NCI-H345 treated with DMSO at 0.1 percent for 48 hours (cell line): Measurements from ENCODE around the gene TMEM54.

ENCODE experiments used
- DNase-seq: peaks from one replicate; lab custom pipeline; 2025; ENCODE audit not compliant: unreplicated experiment; lab: John Stamatoyannopoulos, UW

TMEM54 gene, protein sequence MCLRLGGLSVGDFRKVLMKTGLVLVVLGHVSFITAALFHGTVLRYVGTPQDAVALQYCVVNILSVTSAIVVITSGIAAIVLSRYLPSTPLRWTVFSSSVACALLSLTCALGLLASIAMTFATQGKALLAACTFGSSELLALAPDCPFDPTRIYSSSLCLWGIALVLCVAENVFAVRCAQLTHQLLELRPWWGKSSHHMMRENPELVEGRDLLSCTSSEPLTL

GRCh38 chr1:32900956-32901822 is at the start of gene TMEM54:
TSS of gene TMEM54 (minus strand) at chr1:32901389. CDS start at chr1:32901238, 151 bp downstream.
- DNase-seq = no peak

GRCh38 chr1:32949519-32949918 is 48.3 kb upstream of the TMEM54 start:
- no peak for DNase-seq

DNA sequence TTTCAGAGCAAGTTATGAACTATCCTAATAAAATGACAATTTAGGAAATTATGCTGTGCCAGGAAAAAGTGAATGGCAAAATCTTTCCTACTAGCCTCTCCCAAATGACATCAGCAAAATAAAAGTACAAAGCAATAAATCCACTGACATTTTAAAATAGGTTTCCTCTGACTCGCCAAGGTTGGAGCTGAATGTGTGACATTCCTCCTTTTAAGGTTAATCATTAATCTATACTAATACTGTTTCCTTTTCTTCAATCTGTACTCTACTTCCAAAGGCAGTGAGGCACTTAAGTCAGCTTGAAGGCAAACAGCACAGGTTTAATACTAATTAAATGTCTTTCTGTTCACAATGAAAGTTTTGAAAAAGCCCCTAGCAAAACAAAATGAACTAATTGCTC is 47.7 kb upstream of the TMEM54 start:
- no peak for DNase-seq

DNA sequence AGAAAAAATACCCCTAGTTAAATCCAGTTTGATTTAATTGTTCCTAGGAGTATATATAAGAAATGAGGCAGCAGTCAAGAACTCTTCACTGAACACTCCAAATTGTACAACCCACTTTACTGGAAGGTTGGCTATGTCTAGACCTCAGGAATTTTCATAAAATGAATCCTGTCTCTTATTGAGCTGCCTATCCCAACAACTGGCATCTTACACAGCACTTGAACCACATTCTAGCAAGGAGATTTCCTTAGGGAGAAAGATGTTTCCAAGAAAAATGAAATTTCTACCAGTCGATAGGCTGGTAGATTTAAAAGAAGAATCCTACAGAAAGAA is 47.2 kb upstream of the TMEM54 start:
- DNase-seq = no peak

DNA sequence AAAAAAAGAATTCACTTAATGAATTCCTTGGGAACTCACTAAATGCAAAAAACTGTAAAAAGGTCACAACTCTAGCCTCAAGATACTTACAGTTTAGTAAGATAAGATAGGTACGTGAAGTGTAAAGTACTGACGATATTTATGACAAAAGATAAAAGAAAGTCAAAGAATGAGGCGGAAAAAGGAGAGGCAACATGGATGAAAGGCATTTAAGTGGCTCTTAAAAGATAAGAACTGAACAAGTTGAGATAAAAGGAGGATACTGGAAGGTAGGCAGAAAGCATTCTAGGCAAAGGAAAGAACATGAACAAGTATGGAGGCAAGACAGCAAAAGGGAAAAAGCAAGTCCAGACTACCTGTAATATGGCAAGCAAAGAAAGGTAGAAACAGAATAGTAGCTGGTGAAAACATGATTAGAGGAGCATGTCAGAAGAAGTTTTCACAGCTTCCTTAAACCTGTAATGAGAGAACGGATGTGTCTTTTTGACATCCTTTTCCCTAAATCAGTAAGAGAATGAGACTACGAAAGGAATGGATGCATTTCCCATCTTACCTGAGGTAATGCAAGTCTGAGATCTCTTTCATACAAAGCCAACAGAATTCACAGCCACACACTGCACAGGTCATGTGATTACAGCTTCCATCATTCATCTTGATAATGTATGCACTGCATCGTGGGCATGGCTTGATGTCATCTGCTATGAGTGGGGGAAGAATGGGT is 46.6 kb upstream of the TMEM54 start:
- DNase-seq = no peak

DNA sequence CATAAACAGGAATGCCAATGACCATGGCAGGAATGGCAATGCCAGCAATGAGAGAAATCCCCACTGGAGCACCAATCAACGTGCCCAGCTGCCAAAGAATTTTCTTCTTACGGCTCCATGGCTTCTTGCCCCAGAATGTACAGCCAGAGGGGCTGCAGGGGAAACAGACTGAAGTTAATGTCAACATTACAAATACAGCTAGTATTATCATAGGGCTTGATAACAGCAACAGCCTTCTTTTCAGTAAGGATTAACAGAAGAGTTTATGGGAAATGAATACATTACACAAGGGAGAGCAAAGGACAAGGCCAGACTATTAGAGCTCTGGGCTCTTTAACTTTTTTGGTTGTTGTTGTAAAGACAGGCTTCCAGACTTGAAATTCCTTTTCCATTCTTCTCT is 45.2 kb upstream of the TMEM54 start:
- DNase-seq = no peak

- no peak for DNase-seq
Observed at GRCh38 chr1:32944180-32944579, 43.0 kb upstream of the TMEM54 start.

- DNase-seq = no peak
Observed at GRCh38 chr1:32939655-32940371, 38.6 kb upstream of the TMEM54 start.

DNA sequence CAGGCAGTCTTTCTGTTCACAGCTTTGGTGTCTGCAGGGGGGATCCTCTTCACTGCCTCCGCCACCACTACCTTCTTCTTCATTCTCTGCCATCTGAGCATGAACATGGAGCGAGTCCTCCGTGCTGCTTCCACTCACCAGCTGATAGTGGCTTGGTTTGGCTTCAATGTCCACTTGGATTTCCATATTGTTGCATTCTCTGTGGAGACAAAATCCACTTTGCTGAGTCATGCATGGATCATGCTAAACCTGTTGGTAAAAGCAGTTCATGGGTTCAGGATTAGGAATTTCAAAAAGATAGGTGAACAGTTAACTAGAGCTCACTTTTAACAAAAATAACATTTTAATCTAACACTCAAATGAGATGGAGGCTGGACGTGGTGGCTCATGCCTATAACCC is 35.9 kb upstream of the TMEM54 start:
- no peak for DNase-seq

DNA sequence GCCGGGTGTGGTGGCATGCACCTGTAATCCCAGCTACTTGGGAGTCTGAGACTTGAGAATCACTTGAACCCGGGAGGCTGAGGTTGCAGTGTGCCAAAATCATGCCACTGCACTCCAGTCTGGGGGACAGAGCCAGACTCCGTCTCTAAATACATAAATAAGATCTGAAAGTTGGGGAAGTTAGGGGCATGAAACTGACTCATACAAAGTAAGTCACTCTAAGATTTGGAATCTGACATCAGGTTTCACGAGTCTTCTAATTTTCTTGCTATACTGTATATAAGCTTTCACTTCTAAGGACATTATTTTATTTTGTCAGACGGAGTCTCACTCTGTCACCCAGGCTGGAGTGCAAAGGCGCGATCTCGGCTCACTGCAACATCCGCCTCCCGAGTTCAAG is 33.3 kb upstream of the TMEM54 start:
- no peak for DNase-seq

GRCh38 chr1:32933742-32934322 is 32.6 kb upstream of the TMEM54 start:
- DNase-seq = no peak

- no peak for DNase-seq
Observed at GRCh38 chr1:32931760-32932159, 30.6 kb upstream of the TMEM54 start.

GRCh38 chr1:32929366-32929765 is 28.2 kb upstream of the TMEM54 start:
- DNase-seq = no peak

DNA sequence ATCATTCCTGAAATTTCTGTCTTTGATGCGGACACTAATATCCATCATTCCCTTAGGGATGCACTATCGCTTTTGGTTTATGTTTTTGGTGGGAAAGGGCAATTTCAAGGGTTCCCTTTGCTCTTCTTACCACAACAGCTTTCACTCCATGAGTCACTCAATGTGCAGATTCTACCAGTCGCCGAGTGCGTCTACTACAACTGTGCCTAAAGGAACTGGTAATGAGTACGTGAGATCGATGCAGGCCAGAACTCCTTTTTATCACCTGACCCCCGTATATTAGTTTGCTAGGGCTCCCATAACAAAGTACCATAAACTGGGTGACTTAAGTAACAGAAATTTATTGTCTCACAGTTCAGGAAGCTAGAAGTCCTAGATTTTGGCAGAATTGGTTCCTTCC is 27.5 kb upstream of the TMEM54 start:
- DNase-seq = no peak

DNA sequence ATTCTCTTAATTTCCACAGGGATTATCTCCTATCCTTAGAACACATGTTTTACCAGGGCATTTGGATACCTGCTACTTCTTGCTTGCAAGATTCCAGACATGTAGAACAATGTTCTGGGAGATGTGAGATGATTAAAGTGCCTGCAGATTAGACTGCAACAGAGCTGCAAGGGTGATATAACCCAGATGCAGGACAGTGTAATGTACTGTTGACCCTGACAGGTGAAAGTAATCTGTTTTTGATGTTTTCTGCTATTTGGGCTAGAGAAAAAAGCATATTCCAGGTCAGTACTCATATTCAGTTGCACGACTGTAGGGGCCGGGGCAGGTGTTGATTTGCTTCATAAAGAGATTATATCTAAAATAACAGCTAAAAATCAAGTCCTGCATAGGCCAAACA is 27.1 kb upstream of the TMEM54 start:
- DNase-seq = no peak

- no peak for DNase-seq
Observed at GRCh38 chr1:32927441-32927840, 26.3 kb upstream of the TMEM54 start.

GRCh38 chr1:32926562-32926961 is 25.4 kb upstream of the TMEM54 start:
- no peak for DNase-seq

DNA sequence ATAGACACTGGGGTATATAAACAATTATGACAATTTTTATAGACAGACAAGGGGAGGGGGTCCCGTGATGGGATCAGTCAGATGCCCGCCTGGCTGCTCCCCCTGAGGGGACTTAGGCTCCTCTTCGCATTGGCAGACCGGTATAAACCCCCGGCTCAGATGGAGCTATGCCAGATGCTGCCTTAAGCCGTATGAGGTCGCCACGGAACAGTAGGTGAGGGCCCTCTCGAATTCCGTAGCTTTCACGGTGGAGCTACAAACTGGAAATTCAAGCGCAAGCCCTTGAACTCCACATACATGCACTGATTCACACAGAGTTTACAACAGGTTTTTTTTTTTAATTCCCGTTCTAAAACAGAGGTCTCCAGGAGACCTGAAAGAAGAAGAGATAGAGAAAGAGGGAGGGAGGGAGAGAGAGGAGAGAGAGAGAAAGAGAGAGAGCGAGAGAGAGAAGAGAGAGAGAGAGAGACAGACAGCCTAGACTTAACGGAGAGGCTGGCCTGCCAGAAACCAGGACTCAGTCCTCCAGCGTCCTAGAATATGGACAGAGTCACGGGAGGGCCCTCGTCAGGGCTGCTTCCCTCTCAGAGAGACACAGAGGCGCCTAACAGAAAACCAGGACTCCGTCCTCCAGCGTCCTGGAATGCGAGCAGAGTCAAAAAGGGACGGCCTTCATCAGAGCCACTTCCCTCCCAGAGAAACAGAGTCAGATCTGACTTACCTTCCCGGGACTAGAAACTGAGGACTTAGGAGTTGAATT is 24.4 kb upstream of the TMEM54 start:
- no peak for DNase-seq

GRCh38 chr1:32924881-32925344 is 23.7 kb upstream of the TMEM54 start:
- DNase-seq = no peak

DNA sequence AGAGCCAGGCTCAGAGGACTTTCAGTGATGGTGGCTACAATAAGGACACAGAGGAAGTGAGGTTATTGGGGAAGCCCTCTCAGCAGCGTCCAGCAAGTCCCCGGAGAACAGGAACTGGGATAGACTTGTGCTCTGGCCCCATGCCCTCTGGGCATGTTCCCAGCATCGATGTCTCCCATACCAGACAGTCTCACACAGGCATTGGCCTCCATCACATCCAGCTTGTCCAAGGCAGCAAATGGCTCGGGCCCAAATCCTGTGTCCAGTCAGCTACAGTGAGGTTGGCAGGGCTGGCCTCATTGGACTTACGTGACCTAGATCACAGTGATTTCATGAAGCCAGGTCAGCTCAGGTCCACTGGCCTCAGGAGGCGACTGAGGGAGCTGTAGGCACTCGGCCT is 19.6 kb upstream of the TMEM54 start:
- DNase-seq = no peak
